WTC11 (cell line): ENCODE measurements around the gene ISOC2. TPM values are rescaled to one million over a fixed set of nuclear protein-coding genes. Genes with fewer than 3 reads are reported as not detected.

ENCODE experiments used
- ATAC-seq: fragments of 200-7000 bp; cut with Tn5 transposase; 2 replicates; pipeline ENCODE4 v1.10.0; 2021; ENCODE audit warnings: mild to moderate bottlenecking, moderate library complexity
- CTCF ChIA-PET: fragments of 300-600 bp; sonication (Branson Sonifier 250); formaldehyde crosslinking; loops from one replicate; lab custom pipeline; 2021; ENCODE audit warnings: antibody characterized with exemption; lab: Charles Lee
- POLR2A ChIA-PET: fragments of 350-600 bp; sonication (Branson Sonifier 250); formaldehyde crosslinking; loops from one replicate; lab custom pipeline; 2021; ENCODE audit warnings: antibody characterized with exemption; lab: Charles Lee
- DNase-seq: peaks from one replicate; pipeline ENCODE4 v3.0.0; 2021; ENCODE audit warnings: low spot score
- H3K27ac Mint-ChIP-seq: 2 replicates; pipeline ENCODE4 v1.8.0; 2021; ENCODE audit warnings: mixed read lengths
- H3K27me3 Mint-ChIP-seq: 2 replicates; pipeline ENCODE4 v1.8.0; 2021; ENCODE audit warnings: low read depth, mild to moderate bottlenecking, moderate library complexity, mixed read lengths
- H3K36me3 Mint-ChIP-seq: 2 replicates; pipeline ENCODE4 v1.8.0; 2021; ENCODE audit warnings: mixed read lengths
- H3K4me1 Mint-ChIP-seq: 2 replicates; pipeline ENCODE4 v1.8.0; 2022; ENCODE audit warnings: mixed read lengths
- H3K4me3 Mint-ChIP-seq: 2 replicates; pipeline ENCODE4 v1.8.0; 2021; ENCODE audit warnings: mild to moderate bottlenecking, moderate library complexity, mixed read lengths
- H3K9me3 Mint-ChIP-seq: 2 replicates; pipeline ENCODE4 v1.8.0; 2021; ENCODE audit warnings: mixed read lengths
- AR ChIP-seq: fragments of 250-450 bp; sonication (Bioruptor Pico); IDR thresholded peaks from 2 replicates; pipeline ENCODE4 v1.9.0; 2021; ENCODE audit warnings: mild to moderate bottlenecking
- CREB1 ChIP-seq: sonication (generic); formaldehyde crosslinking; IDR thresholded peaks from 2 replicates; pipeline ENCODE4 v1.8.0; 2023; ENCODE audit warnings: mild to moderate bottlenecking, missing genetic modification reagents
- CTCF ChIP-seq: fragments of 200-600 bp; IDR thresholded peaks from 2 replicates; pipeline ENCODE4 v1.8.0; 2022; ENCODE audit warnings: antibody characterized with exemption
- ERG ChIP-seq: fragments of 250-450 bp; sonication (Bioruptor Pico); IDR thresholded peaks from 2 replicates; pipeline ENCODE4 v1.8.0; 2021; ENCODE audit warnings: mild to moderate bottlenecking
- ETV6 ChIP-seq: sonication (generic); formaldehyde crosslinking; IDR thresholded peaks from 2 replicates; pipeline ENCODE4 v1.8.1; 2022; ENCODE audit warnings: mild to moderate bottlenecking, missing genetic modification reagents
- JUN ChIP-seq: sonication (generic); formaldehyde crosslinking; IDR thresholded peaks from 2 replicates; pipeline ENCODE4 v1.8.0; 2023; ENCODE audit warnings: mild to moderate bottlenecking, missing genetic modification reagents
- MLX ChIP-seq: sonication (generic); formaldehyde crosslinking; IDR thresholded peaks from 2 replicates; pipeline ENCODE4 v1.8.1; 2023; ENCODE audit warnings: mild to moderate bottlenecking, missing genetic modification reagents, moderate library complexity
- MYBL2 ChIP-seq: sonication (generic); formaldehyde crosslinking; IDR thresholded peaks from 2 replicates; pipeline ENCODE4 v1.8.1; 2023; ENCODE audit warnings: mild to moderate bottlenecking, moderate library complexity, missing genetic modification reagents
- NFYB ChIP-seq: sonication (generic); formaldehyde crosslinking; conservative IDR thresholded peaks from 2 replicates; pipeline ENCODE4 v1.8.0; 2022; ENCODE audit warnings: low read depth, missing genetic modification reagents
- PRRX2 ChIP-seq: fragments of 250-450 bp; sonication (Bioruptor Pico); IDR thresholded peaks from 2 replicates; pipeline ENCODE4 v1.8.0; 2021; ENCODE audit warnings: mild to moderate bottlenecking
- TEAD1 ChIP-seq: sonication (generic); formaldehyde crosslinking; IDR thresholded peaks from 2 replicates; pipeline ENCODE4 v1.8.0; 2022; ENCODE audit warnings: mild to moderate bottlenecking, missing genetic modification reagents
- ZNF232 ChIP-seq: sonication (generic); formaldehyde crosslinking; IDR thresholded peaks from 2 replicates; pipeline ENCODE4 v1.8.0; 2022; ENCODE audit warnings: mild to moderate bottlenecking, missing genetic modification reagents
- ZNF317 ChIP-seq: sonication (generic); formaldehyde crosslinking; IDR thresholded peaks from 2 replicates; pipeline ENCODE4 v1.8.1; 2023; ENCODE audit warnings: low read depth, mild to moderate bottlenecking, moderate library complexity, missing genetic modification reagents, borderline replicate concordance
- ZNF671 ChIP-seq: fragments of 250-450 bp; sonication (Bioruptor Pico); IDR thresholded peaks from 2 replicates; pipeline ENCODE4 v1.8.0; 2021; ENCODE audit warnings: mild to moderate bottlenecking
- ZSCAN18 ChIP-seq: fragments of 250-450 bp; sonication (Bioruptor Pico); IDR thresholded peaks from 2 replicates; pipeline ENCODE4 v2.1.2; 2022; ENCODE audit warnings: mild to moderate bottlenecking, moderate library complexity
- total RNA-seq: library from RNA; stranded (reverse); gene quantifications from 3 replicates; pipeline ENCODE4 v1.2.3, GENCODE V29; 2021
- TF ChIP-seq, protein P1 (sequence below): sonication (generic); formaldehyde crosslinking; IDR thresholded peaks from 2 replicates; pipeline ENCODE4 v1.8.0; 2022; ENCODE audit warnings: mild to moderate bottlenecking, missing genetic modification reagents
- TF ChIP-seq, protein P2 (sequence below): sonication (generic); formaldehyde crosslinking; IDR thresholded peaks from 2 replicates; pipeline ENCODE4 v1.8.1; 2023; ENCODE audit warnings: mild to moderate bottlenecking, moderate library complexity, missing genetic modification reagents
- TF ChIP-seq, protein P3 (sequence below): fragments of 250-450 bp; sonication (Bioruptor Pico); IDR thresholded peaks from 2 replicates; pipeline ENCODE4 v1.9.0; 2021; ENCODE audit warnings: mild to moderate bottlenecking

Gene ISOC2
- total RNA-seq, 1 experiment from 2014 or later: 96.3 TPM

- no peak for TF ChIP-seq CREB1
- no peak for TF ChIP-seq NFYB (CRISPR knock-in tag)
- no peak for TF ChIP-seq MYBL2 (CRISPR knock-in tag)
- no peak for TF ChIP-seq ZNF232 (CRISPR knock-in tag)
- TF ChIP-seq ETV6: no peak
- TF ChIP-seq CTCF: peak; percentile 40
- TF ChIP-seq, protein P1, sequence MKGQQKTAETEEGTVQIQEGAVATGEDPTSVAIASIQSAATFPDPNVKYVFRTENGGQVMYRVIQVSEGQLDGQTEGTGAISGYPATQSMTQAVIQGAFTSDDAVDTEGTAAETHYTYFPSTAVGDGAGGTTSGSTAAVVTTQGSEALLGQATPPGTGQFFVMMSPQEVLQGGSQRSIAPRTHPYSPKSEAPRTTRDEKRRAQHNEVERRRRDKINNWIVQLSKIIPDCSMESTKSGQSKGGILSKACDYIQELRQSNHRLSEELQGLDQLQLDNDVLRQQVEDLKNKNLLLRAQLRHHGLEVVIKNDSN: no peak
- TF ChIP-seq, protein P2, sequence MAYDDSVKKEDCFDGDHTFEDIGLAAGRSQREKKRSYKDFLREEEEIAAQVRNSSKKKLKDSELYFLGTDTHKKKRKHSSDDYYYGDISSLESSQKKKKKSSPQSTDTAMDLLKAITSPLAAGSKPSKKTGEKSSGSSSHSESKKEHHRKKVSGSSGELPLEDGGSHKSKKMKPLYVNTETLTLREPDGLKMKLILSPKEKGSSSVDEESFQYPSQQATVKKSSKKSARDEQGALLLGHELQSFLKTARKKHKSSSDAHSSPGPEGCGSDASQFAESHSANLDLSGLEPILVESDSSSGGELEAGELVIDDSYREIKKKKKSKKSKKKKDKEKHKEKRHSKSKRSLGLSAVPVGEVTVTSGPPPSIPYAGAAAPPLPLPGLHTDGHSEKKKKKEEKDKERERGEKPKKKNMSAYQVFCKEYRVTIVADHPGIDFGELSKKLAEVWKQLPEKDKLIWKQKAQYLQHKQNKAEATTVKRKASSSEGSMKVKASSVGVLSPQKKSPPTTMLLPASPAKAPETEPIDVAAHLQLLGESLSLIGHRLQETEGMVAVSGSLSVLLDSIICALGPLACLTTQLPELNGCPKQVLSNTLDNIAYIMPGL (CRISPR knock-in tag): no peak
Measured at GRCh38 chr19:55418185-55418584, 43.3 kb downstream of the ISOC2 start.

DNA sequence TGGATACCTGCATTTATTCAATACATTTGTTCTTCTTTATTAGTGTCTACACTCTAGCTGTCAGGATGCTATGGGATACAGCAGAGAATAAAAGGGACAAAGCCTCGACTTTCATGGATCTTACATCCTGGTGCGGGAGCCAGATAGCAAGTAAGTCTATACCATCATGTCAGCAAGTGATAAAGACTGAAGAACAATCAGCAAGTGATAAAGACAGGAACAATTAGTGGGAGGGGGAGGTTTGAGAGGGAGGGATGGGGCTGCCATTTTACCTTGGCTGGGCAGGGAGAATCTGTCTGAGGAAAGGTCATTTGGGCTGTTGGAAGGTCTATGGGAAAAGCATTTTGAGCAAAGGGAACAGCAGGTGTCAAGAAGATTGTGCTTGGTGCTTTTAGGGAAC lies 51.3 kb downstream of the ISOC2 start:
- H3K36me3 Mint-ChIP-seq: peaks cover 30% of the 10 kb centered on the region
- CTCF ChIA-PET: no interaction called here
- H3K27ac Mint-ChIP-seq: no peak overlapping the region
- TF ChIP-seq ZNF317 (CRISPR knock-in tag) (no peak), MLX (CRISPR knock-in tag) (no peak), ERG (CRISPR knock-in tag) (no peak), ETV6 (no peak), AR (CRISPR knock-in tag) (no peak), TEAD1 (CRISPR knock-in tag) (no peak), PRRX2 (CRISPR knock-in tag) (no peak), ZSCAN18 (CRISPR knock-in tag) (no peak), ZNF671 (CRISPR knock-in tag) (no peak), JUN (CRISPR knock-in tag) (no peak)
- TF ChIP-seq, protein P3, sequence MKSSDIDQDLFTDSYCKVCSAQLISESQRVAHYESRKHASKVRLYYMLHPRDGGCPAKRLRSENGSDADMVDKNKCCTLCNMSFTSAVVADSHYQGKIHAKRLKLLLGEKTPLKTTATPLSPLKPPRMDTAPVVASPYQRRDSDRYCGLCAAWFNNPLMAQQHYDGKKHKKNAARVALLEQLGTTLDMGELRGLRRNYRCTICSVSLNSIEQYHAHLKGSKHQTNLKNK (CRISPR knock-in tag): no peak
- peaks cover 22% of the 10 kb centered on the region for H3K4me1 Mint-ChIP-seq
- DNase-seq: no peak
- POLR2A ChIA-PET: no interaction called here
- H3K27me3 Mint-ChIP-seq: peaks cover 51% of the 10 kb centered on the region
- peaks cover 22% of the 10 kb centered on the region for H3K9me3 Mint-ChIP-seq
- ATAC-seq: no peak
- H3K4me3 Mint-ChIP-seq: no peak overlapping the region

More at GRCh38 chr19:55418185-55418584, 43.3 kb downstream of the ISOC2 start:
- Mint-ChIP-seq H3K27me3 (peaks cover 78% of the 10 kb centered on the region), H3K9me3 (no peaks in the 10 kb centered on the region), H3K4me3 (no peak overlapping the region), H3K27ac (no peak overlapping the region; the same call in 1 of the 2 replicates), H3K36me3 (no peaks in the 10 kb centered on the region), H3K4me1 (peaks cover 2% of the 10 kb centered on the region)
- ATAC-seq (peak; percentile 97), DNase-seq (peak; percentile 71)
- POLR2A ChIA-PET: interaction anchor here (0.7 to 0.9 kb wide), 2 partner anchors 79 to 202 kb away, joined by 4 read pairs; no protein-coding TSS in a partner anchor
- CTCF ChIA-PET: interaction anchor here (0.6 to 3.2 kb wide), 41 partner anchors 10 to 537 kb away, joined by 3 to 16 read pairs (median 4); partner anchors contain the start of genes DNAAF3, HSPBP1, KMT5C and PPP6R1
